Fibroblast of peridontal ligament (primary cell): Measurements from ENCODE around the gene LPGAT1.

ENCODE experiments used
- DNase-seq: peaks from one replicate; pipeline ENCODE4 v3.0.0-alpha.2; 2010; ENCODE audit errors: extremely low read depth

LPGAT1 gene

DNA sequence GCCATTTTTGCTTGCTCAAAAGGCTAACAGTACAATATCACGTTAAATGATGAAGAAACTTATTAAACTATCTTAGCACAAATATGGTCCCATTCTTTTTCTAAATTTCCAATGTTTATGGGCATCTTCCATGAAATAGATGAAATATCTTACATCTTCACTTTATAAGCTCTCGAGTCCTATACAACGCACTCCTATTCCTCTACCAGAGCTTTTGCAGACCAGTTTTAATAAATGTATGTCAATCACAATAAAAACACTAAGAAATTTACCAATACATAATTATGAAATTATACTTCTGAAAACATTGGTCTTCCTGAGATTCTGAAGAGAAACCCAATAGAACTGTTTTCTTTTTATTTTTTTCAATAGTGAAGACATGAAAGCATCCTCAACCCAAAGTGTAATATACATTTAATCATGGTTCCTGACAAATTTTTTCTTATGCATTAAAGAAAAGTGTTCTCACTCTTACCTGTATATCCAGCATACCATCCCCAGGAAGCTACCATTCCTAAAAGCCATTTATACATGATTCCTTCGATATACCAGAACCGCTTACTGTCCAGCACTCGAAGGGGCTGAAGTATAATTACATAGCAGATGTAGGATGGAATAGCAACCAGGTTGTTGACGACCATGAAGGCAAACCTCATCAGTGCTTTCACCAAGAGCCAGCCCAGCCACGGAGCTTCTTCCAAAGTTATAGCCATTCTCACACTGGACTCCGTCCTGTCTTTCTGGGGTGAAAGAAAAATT is 1.8 kb downstream of the LPGAT1 start:
- DNase-seq = peak; percentile 8

DNA sequence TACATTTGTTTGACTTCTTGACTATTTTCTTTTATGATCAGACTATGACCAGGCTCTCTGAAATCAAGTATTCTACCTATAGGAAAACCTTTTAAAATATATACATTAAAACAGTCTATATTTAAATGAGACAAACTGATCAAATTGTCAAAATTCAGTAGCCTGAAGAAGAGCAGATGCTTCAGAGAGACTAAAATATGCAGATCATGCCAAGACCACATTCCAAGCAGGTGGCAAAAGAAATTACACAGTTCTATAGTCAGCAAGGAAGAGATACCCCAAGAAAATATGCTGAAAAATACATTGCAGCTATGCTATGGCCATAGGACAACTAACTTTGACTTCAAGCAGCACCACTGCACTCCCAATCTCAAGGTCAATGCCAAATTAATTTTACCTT is 3.5 kb downstream of the LPGAT1 start:
- DNase-seq = no peak

DNA sequence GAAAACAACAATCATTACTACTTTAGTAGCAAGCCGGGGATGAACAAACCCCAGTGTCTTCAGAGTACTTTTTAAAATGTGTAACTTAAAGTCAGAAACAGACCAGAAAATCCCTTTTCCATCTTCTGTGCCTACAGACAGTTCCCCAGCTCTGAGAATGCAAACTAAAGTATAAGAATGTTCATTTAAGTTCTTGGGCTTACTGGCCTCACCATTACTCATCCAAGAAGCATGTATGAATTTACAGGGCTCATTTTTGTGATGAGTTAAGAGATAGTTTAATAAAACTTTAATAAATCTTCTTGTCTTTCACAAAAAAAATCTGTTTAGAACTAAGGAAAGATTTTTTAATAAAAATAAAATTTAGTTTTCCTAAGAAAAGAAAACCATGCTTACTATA is 4.6 kb downstream of the LPGAT1 start:
- DNase-seq = peak; percentile 62

DNA sequence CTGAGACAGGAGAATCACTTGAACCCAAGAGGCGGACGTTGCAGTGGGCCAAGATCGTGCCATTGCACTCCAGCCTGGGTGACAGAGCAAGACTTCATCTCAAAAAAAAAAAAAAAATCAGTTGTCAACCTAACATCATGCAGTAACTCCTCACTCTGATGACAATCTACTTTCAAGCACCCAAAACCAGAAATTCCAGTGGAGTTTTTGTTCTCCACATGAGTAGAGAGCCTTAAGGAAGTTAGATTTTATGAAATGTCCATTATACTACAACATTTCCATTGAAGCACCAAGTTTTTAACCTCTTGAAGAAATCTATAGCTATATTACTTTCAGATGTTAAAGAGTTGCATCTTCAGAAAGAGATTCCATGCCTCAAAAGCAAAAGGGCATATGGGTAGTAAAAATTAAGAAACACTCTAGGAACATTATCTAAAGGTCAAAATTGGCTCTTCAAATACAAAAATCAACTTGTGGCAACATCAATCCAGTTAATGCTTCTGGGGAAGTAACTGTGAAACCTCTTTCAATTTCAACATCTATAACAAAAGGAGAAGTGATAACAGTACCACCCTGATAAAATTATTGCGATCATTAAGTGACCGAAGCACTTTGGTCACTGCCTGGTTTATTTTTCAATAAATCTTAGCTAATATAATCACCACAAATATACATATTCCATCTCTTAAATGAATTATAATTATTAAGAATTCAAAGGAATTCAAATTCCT is 7.7 kb downstream of the LPGAT1 start:
- no peak for DNase-seq

DNA sequence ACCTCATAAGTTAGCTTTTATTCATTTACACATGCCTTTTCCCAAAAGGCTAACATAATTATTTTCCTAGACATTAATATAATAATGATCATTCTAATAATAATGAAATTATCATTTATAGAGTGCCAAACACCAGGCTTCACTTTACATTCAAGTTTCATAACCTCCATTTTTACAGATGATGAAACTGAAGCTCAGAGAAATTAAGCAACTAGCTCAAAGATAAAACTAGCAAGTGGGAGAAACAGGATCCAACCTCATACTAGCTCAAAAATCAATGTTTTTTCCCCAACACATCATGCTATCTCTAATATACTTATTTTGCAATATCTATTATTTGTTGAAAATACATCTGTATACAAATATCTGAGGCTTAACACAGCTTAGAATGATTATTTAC is 14.0 kb downstream of the LPGAT1 start:
- DNase-seq = no peak

DNA sequence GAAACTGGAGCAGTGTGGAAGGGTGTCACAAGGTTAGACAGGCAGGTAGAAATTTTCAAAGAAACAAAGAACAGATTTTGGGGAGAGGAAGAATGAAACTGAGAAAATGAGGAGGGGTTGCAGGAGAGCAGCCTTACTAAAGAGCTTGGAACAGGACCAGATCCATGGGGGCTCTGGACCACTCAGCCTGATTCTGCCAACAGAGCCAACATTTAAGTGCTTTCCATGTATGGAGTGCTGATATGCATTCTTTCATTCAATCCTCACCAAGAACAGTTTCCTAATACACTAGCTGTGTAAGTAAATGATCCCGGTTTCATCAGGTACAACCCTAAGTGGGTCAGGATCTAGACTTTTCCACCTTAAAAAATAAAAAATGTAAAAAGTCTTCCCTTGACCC is 16.2 kb downstream of the LPGAT1 start:
- DNase-seq = no peak

DNA sequence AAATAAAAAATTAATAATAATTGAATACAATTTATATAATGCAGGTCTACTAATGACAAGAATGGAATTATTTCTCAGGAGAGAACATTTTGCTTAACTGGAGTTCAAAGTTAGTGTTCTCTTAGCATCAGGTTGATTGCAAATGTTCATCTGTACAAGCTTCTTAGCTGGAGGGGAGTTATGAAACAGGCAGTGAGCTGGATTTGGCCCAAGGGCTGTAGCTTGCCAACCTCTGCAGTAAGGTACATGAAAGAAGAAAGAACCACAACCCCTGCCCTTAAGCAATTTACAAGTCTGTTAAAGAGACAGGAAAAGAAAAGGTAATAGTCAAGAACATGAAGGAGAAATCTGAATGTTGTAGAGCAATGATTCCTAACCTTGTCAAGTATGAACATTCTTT is 17.0 kb downstream of the LPGAT1 start:
- peak; percentile 55 for DNase-seq

DNA sequence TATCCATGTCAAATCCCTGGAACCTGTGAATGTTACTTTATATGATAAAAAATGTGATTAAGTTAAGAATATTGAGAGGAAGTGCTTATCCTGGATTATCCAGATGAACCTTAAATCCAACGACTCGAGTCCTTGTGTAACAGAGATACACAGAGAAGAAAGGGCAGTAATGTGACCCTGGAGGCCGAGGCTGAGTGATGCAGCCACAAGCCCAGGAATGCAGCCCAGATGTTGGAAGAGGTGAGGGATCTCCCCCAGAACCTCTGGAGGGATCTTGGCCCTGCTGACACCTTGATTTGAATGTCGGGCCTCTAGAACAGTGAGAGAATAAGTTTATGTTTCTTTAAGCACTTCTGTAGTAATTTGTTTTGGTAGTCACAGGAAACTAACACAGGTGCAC is 18.0 kb downstream of the LPGAT1 start:
- no peak for DNase-seq

DNA sequence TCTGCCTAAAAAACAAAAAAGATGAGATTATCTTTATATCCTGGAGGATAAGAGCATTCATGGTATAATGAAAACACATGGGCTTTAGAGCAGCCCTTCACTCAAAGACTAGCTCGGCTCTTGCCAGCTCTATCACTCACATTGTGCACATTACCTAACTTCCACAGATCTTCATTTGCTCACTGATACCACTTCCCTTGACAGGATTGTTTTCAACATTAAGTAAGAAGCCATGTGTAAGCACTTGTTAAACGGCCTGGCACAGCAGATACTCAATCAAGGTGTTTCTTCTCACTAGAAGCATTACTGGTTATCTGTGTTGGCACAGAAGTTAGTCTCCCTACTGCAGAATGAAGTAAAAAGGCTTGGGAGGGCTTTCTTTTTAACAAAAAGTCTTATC is 18.7 kb downstream of the LPGAT1 start:
- DNase-seq = no peak

DNA sequence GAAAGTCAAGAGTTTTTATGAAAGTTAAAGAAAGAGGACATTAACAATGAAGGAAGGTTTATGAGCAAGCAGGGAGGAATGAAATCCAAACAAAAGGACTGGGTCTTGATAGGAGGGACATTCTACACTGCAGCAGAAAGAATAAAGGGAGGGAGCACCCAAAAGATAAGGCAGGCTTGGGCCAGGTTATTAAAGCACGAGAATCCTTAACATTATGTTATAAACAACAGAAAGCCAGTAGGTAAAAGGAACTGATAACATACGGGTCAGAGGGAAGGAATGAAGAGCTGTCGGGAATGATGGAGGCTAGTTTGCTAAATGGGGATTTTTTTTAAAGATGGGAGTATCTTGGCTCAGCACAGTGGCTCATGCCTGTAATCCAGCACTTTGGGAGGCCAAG is 19.4 kb downstream of the LPGAT1 start:
- DNase-seq = no peak

DNA sequence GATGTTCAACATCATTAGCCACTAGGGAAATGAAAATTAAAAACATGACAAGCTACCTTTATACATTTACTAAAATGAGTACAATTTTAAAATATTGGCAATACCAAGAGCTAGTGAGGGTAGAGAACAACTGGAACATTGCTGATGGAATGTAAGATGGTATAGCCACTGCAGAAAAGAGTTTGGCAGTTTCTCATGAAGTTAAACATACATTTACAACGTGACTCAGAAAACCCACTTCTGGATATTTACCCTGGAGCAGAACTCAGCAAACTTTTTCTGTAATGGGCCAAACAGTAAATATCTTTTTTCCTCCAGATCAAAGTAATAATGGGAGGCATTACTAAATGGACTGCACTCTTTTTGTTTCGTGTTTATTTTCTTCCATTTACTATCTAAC is 22.1 kb downstream of the LPGAT1 start:
- DNase-seq = no peak

DNA sequence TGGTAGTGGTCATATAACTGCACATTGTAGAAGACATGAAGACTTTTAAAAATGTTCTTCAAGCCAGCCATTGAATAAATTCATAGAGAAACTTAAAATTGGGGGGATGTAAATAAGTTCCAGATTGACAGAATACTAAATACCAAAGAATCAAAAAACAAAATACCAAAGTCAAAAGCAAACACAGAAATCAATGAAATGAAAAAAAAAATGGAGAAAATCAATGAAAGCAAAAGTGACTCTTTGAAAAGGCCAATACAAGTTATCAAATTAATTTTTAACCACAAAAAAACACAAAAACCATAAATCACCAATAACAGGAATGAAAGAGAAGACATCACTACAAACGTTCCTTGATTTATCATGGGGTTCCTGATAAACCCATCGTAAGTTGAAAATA is 25.6 kb downstream of the LPGAT1 start:
- no peak for DNase-seq

DNA sequence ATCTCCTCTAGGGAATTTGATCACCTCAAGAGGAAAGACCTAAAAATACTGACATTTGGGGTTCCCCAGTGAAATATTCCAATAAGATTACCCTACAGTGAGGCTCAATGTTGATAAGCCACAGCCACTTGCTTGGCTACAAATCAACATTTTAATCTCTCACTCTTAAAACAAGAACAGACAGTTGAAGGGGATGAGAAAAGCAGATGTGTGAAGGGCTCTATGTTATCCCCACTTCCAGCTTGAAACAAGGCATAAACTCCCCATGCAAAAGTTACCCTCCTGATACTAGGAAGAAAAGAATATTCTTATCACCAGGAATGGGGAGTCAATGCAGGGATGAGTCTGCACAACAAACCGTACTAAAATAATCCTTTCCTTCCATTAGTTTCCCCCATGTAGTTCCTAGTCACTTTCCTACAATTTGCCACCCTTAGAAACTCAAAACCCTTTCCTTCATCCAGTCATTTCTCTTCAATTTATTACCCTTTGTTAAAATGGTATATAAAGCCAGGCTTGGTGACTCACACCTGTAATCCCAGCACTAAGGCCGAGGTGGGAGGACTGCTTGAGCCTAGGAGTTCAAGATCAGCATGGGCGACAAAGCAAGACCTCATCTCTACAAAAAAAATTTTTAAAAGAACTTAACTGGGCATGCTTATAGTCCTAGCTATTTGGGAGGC is 29.5 kb downstream of the LPGAT1 start:
- DNase-seq = no peak

DNA sequence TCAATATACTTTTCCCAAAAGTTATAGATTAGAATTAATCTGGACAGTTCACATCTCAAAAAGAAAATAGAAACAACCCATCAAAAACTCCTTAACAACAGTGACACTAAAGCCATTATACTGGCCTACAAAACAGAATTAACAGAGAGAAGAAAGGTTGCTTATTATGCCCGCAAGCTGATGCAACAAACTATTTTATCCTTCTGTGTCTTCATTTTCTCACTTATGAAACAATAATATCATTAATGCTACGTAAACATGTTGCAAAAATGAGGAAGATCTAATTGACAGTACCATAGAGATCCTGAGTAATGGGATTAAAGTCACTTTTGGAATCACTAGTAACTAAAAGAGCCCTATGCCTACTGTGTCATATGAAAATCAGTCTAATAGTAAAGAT is 32.6 kb downstream of the LPGAT1 start:
- no peak for DNase-seq

DNA sequence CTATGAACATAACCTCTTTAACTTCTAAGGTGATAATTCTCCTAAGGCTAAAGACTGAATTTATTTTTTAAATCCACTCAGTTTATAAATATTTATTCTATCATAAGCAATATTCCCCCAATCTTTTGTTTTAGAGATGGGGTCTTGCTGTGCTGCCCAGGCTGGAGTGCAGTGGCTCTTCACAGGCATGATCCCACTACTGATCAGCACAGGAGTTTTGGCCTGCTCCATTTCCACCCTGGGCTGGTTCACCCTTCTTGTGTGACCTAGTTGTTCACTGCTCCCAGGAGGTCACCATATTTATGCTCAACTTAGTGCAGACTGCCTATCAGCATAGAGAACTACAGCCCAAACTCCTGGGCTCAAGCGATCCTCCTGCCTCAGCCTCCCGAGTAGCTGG is 38.6 kb downstream of the LPGAT1 start:
- DNase-seq = no peak

DNA sequence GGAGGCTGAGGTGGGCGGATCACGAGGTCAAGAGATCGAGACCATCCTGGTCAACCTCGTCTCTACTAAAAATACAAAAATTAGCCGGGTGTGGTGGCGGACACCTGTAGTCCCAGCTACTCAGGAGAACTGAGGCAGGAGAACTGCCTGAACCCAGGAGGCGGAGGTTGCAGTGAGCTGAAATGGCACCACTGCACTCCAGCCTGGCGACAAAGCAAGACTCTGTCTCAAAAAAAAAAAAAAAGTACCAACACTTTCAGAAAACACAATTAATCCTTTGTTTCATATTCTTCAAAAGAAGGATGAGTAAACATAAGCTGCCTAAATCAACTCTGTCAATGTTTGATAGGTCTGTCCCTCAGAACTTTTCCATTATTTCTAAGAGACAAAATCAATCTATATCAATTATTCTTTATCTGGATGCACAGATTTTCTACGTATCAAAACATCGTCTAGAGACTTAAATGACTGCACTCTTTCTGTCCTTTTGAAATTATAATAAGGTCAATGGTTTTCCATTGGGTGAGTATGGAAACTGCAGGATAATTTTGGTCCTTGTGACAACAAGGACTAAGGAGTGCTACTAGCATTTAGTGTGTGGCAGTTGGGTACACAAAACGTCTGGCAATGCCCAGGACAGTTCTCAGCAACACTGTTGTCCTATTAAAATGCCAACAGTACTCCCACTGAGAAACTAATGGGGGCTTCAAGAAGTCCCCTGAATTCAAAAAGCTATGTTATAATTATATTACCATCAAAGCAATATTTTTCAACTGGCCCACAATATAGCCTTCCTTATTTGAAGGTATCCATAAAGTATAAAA is 40.7 kb downstream of the LPGAT1 start:
- DNase-seq = no peak

DNA sequence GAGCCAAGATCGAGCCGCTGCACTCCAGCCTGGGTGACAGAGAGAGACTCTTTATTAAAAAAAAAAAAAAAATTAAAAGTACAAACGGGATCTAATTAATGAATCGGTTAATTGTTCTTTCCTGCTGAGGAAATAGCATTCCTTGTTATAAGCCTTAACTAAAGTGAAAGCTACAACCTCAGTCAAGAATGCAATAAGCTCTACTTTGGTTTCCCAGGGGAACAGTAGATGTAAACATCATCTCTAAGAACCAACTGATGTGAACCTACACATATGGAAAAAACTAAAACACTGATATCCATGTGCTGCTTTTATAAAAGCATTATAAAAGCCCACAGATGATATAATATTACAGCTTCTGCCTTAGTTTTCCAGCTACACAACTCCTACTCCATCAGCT is 41.9 kb downstream of the LPGAT1 start:
- peak; percentile 90 for DNase-seq

DNA sequence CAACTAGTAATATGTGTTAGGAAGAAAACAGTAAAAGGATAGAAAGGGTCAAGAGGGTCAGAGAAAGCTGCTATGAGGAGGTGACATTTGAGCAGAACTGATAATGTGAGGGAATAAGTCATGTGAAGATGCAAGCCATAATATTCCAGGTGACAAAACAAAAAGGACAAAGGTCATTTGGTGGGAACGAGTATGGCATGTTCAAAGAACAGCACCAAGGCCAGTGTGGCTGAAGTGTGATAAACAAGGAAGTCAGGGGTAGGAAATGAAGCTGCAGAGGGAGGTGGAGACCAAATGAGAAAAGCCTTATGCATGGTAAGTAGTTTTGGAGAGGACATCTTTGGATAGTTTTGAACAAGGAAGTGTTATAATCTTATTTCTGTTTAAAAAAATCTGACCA is 46.7 kb downstream of the LPGAT1 start:
- DNase-seq = no peak

DNA sequence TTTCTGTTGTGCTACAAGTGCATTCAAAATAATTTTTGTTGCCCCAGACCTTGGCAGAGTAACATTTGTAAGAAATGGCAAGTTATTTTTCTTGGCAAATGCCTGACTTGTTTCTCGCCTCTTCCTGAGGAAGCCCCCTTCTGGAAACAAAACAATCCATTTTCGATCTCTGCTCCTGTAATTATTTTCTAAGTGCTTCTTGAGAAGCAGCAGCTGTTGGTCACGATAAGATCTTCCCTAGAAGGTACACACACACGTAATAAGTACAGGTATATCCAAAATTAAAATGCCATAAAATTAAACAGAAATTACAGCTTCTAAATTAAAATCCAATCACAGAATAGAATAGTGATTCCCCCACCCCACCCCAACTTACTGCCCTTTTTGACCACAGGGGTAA is 47.3 kb downstream of the LPGAT1 start:
- DNase-seq = no peak

DNA sequence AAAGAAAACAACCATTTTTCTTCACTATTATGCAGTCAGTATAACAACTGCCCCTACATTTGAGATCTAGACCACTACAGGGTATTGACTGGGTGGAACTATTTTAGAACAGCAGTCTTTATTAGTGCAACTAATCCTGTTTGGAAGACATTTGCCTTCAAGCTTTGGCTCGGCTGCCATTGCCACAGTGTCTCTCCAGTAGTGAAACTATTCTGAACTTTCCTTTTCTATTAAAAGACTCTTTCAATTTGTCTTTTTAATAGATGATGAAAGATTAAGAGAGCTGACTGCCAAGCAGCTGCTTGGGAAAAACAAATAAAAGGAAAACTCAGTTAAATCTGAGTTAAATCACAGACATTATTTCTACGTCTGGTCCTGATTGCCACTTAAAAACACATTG is 49.3 kb downstream of the LPGAT1 start:
- DNase-seq = no peak

DNA sequence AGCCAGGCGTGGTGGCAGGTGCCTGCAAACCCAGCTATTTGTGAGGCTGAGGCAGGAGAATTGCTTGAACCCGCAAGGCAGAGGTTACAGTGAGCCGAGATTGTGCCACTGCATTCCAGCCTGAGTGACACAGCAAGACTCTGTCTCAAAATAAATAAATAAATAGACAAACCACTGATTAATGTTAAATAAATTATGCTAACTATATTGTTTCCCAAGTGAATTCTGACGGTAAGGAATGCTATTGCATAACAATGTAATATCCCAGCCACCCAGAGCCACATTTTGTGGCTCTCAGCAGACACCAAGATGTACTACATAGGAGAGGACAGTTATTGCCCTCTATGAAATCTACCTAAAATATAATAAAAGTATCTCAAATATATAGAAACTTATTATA is 55.4 kb downstream of the LPGAT1 start:
- DNase-seq = no peak

DNA sequence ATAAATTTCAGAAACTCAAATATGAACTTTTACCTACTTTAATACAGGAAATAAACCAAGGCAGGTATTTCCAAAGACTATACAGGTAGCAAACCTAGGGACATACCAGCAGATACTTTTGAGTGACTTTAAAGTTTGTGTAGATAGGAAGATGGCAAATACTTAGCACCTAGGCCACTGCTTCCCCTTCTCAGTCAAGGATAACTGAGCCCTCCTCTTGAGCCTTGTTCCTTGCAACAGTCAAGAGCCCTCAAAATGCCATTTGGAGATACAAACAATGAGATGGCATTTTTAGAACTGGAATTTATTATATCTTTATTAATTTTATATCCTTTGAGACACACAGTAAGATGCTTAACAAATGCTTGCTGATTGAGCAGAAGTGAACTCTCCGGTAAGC is 65.9 kb downstream of the LPGAT1 start:
- DNase-seq = no peak
